Neural progenitor cell (in vitro differentiated cells): Measurements from ENCODE around the gene CADPS. TPM values are rescaled to one million over a fixed set of nuclear protein-coding genes. Genes with fewer than 3 reads are reported as not detected.

Experiments
- DNase-seq: peaks from one replicate; pipeline ENCODE4 v3.0.0-alpha.2; 2016; ENCODE audit warnings: low spot score
- H2AFZ ChIP-seq: fragments of 200-600 bp; sonication (generic); replicated peaks from 2 replicates; pipeline ENCODE4 v1.6.1; 2016; ENCODE audit warnings: antibody characterized with exemption
- H3F3A ChIP-seq: fragments of 200-600 bp; sonication (generic); 2 replicates; pipeline ENCODE4 v1.6.1; 2016; ENCODE audit warnings: antibody characterized with exemption, low read depth
- H3K27ac ChIP-seq: fragments of 200-600 bp; sonication (generic); 2 replicates; pipeline ENCODE4 v1.5.1; 2016; ENCODE audit warnings: mild to moderate bottlenecking
- H3K27me3 ChIP-seq: fragments of 200-600 bp; sonication (generic); 2 replicates; pipeline ENCODE4 v1.6.1; 2016; ENCODE audit warnings: mild to moderate bottlenecking, moderate library complexity
- H3K36me3 ChIP-seq: fragments of 200-600 bp; sonication (generic); 2 replicates; pipeline ENCODE4 v1.5.1; 2016
- H3K4me1 ChIP-seq: fragments of 200-600 bp; sonication (generic); 2 replicates; pipeline ENCODE4 v1.6.1; 2016; ENCODE audit warnings: mixed run types
- H3K4me2 ChIP-seq: fragments of 200-600 bp; sonication (generic); 2 replicates; pipeline ENCODE4 v1.6.1; 2016
- H3K4me3 ChIP-seq: fragments of 200-600 bp; sonication (generic); 2 replicates; pipeline ENCODE4 v1.5.1; 2016
- H3K79me2 ChIP-seq: fragments of 200-600 bp; sonication (generic); 2 replicates; pipeline ENCODE4 v1.6.1; 2016; ENCODE audit warnings: low read depth
- H3K9ac ChIP-seq: fragments of 200-600 bp; sonication (generic); 2 replicates; pipeline ENCODE4 v1.6.1; 2016
- H3K9me3 ChIP-seq: fragments of 200-600 bp; sonication (generic); 2 replicates; pipeline ENCODE4 v1.5.1; 2016; ENCODE audit warnings: low read depth
- H4K20me1 ChIP-seq: fragments of 200-600 bp; sonication (generic); 2 replicates; pipeline ENCODE4 v1.6.1; 2016; ENCODE audit warnings: low read depth
- H3K27ac Mint-ChIP-seq: 3 replicates; pipeline ENCODE4 v1.8.0; 2021; ENCODE audit warnings: mixed read lengths
- H3K27me3 Mint-ChIP-seq: 2 replicates; pipeline ENCODE4 v1.8.0; 2022; ENCODE audit warnings: low read depth, mild to moderate bottlenecking, inconsistent platforms, moderate library complexity, mixed read lengths; ENCODE audit not compliant: insufficient read depth
- H3K36me3 Mint-ChIP-seq: 3 replicates; pipeline ENCODE4 v1.8.0; 2021; ENCODE audit warnings: mixed read lengths
- H3K4me1 Mint-ChIP-seq: 3 replicates; pipeline ENCODE4 v1.8.0; 2021; ENCODE audit warnings: mixed read lengths
- H3K4me3 Mint-ChIP-seq: 3 replicates; pipeline ENCODE4 v1.8.0; 2021; ENCODE audit warnings: mild to moderate bottlenecking, moderate library complexity, mixed read lengths
- H3K9me3 Mint-ChIP-seq: 3 replicates; pipeline ENCODE4 v1.8.0; 2020; ENCODE audit warnings: mixed read lengths
- EZH2 ChIP-seq: fragments of 200-600 bp; sonication (generic); IDR thresholded peaks from 2 replicates; pipeline ENCODE4 v1.6.1; 2017; ENCODE audit warnings: antibody characterized with exemption, mild to moderate bottlenecking, moderate library complexity
- EZH2phosphoT487 ChIP-seq: fragments of 200-600 bp; sonication (generic); IDR thresholded peaks from 2 replicates; pipeline ENCODE4 v1.6.1; 2017; ENCODE audit warnings: antibody characterized with exemption
- total RNA-seq: library from RNA; depleted of rRNA; stranded (reverse); fragments of >200 nt; gene quantifications from 2 replicates; pipeline ENCODE4 v1.2.3, GENCODE V29; 2015; ENCODE audit warnings: low replicate concordance
- TF ChIP-seq, protein P1 (sequence below): fragments of 200-600 bp; sonication (generic); IDR thresholded peaks from 2 replicates; pipeline ENCODE4 v1.5.1; 2017; ENCODE audit warnings: antibody characterized with exemption, mild to moderate bottlenecking

The CADPS gene
- total RNA-seq, 1 donor from 2014 or later = 17.3 TPM

DNA sequence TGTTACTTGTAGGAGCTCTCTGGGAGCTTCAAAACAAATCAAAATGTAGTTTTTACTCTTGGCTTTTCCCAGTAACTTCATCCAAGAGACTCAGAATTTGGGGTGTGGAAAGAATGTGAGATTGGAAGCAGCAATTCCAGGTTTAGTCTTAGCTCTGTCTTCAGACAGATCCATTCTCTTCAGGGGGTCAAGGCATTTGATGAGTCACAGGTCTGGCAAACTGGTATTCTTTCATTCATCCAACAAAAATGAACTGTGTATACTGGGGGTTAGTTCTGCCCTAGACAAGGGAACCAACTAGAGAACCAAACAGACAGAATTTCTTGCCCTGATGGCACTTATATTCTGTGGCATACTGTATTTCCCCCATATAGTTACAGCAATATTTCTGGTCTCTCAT, 36.3 kb upstream of the CADPS start:
- no peak overlapping the region for H3K9ac ChIP-seq
- H3K36me3 ChIP-seq = no peaks in the 10 kb centered on the region
- peak overlapping the region; percentile 13 for H2AFZ ChIP-seq
- Mint-ChIP-seq H3K27me3 (peaks cover 2% of the 10 kb centered on the region), H3K36me3 (no peaks in the 10 kb centered on the region), H3K27ac (no peak overlapping the region), H3K4me1 (no peaks in the 10 kb centered on the region), H3K9me3 (no peaks in the 10 kb centered on the region), H3K4me3 (no peak overlapping the region)
- no peak overlapping the region for H3K4me3 ChIP-seq
- H3K27ac ChIP-seq = no peak overlapping the region
- H3K79me2 ChIP-seq = no peaks in the 10 kb centered on the region
- no peaks in the 10 kb centered on the region for H3K27me3 ChIP-seq
- no peaks in the 10 kb centered on the region for H3F3A ChIP-seq
- H3K4me1 ChIP-seq = no peaks in the 10 kb centered on the region
- H4K20me1 ChIP-seq = no peaks in the 10 kb centered on the region
- H3K9me3 ChIP-seq = no peaks in the 10 kb centered on the region
- TF ChIP-seq EZH2phosphoT487 (no peak), EZH2 (no peak)
- TF ChIP-seq, protein P1, sequence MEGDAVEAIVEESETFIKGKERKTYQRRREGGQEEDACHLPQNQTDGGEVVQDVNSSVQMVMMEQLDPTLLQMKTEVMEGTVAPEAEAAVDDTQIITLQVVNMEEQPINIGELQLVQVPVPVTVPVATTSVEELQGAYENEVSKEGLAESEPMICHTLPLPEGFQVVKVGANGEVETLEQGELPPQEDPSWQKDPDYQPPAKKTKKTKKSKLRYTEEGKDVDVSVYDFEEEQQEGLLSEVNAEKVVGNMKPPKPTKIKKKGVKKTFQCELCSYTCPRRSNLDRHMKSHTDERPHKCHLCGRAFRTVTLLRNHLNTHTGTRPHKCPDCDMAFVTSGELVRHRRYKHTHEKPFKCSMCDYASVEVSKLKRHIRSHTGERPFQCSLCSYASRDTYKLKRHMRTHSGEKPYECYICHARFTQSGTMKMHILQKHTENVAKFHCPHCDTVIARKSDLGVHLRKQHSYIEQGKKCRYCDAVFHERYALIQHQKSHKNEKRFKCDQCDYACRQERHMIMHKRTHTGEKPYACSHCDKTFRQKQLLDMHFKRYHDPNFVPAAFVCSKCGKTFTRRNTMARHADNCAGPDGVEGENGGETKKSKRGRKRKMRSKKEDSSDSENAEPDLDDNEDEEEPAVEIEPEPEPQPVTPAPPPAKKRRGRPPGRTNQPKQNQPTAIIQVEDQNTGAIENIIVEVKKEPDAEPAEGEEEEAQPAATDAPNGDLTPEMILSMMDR = no peak
- no peak for DNase-seq
- no peak overlapping the region for H3K4me2 ChIP-seq

DNA sequence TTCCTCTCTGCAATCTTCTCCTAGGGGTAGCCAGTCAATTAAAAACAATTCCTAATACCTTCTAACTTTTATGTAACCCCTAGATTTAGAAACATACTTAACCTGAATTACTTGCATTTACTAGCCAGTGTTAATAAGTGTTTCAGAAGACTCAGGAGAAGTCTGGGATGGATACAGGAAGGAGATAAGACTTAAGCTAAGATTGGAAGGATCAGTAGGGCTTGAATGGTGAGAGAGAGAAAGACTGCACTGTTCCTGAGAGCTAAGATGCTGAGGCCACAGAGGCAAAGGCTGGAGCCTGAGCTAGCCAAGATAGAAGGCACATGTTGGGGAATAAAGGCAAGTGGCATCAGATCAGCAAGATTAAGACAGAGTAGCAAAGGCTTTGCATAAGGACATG, 30.1 kb upstream of the CADPS start:
- Mint-ChIP-seq H3K9me3 (no peaks in the 10 kb centered on the region), H3K4me3 (no peak overlapping the region), H3K36me3 (no peaks in the 10 kb centered on the region), H3K4me1 (peaks cover 4% of the 10 kb centered on the region), H3K27ac (no peak overlapping the region), H3K27me3 (no peaks in the 10 kb centered on the region)
- Histone ChIP-seq H4K20me1 (no peaks in the 10 kb centered on the region), H3K79me2 (no peaks in the 10 kb centered on the region), H3F3A (no peaks in the 10 kb centered on the region), H3K9ac (no peak overlapping the region), H3K27ac (no peak overlapping the region), H3K4me1 (no peaks in the 10 kb centered on the region), H2AFZ (no peak overlapping the region), H3K36me3 (no peaks in the 10 kb centered on the region), H3K4me3 (no peak overlapping the region), H3K4me2 (no peak overlapping the region), H3K9me3 (no peaks in the 10 kb centered on the region), H3K27me3 (no peaks in the 10 kb centered on the region)
- TF ChIP-seq, protein P1 = no peak
- TF ChIP-seq EZH2phosphoT487 = no peak
- TF ChIP-seq EZH2 = no peak
- no peak for DNase-seq

DNA sequence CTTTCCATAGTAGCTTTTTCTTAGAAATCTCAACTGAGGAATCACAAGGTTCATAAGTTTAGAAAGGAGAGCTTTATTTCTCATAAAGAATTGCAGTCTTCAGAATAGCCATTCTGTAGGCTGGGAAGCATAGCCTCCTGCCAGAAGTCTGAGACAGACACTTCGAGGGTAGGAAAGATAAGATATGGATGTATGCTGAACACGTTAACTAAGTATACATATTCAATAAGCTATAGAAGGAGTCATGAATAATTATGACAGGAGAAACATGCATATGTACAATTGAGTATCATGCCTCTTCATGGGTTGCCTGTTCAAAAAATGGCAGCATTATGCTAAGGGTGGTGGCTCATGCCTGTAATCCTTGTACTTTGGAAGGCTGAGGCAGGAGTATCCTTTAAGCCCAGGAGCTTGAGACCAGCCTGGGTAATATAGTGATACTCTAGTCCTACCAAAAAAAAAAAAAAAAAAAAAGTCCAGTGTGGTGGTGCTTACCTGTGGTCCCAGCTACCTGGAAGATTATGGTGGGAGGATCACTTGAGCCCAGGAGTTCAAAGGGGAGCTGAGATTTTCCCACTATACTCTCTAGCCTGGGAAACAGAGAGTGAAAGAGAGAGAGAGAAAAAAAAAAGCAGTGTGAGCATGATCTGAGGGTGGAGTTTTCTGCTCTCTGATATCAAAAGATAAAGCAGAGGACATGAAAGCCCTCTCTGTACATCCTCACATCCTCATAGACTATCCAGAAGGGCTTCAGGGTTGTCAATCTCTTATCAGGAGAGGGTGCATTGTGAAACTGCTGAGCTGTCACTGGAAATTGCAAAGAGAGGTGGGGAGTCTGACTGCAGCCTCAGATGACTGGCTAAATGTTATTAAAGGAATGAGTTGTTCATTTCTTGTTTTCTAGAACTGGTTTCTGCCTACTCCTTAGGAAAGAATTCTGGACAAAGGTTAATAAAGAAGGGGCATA, 23.6 kb upstream of the CADPS start:
- no peak overlapping the region for H3K4me2 ChIP-seq
- no peaks in the 10 kb centered on the region for H3K36me3 Mint-ChIP-seq
- H3K27me3 Mint-ChIP-seq = peaks cover 2% of the 10 kb centered on the region
- H3K27ac ChIP-seq = no peak overlapping the region
- TF ChIP-seq, protein P1 = no peak
- no peak for TF ChIP-seq EZH2phosphoT487
- TF ChIP-seq EZH2 = no peak
- H3K79me2 ChIP-seq = no peaks in the 10 kb centered on the region
- no peak overlapping the region for H3K4me3 ChIP-seq
- no peak overlapping the region for H3K27ac Mint-ChIP-seq
- no peaks in the 10 kb centered on the region for H3K27me3 ChIP-seq
- H3K9ac ChIP-seq = no peak overlapping the region
- H3K9me3 Mint-ChIP-seq = no peaks in the 10 kb centered on the region
- H2AFZ ChIP-seq = no peak overlapping the region
- no peaks in the 10 kb centered on the region for H3K9me3 ChIP-seq
- no peak overlapping the region for H3K4me3 Mint-ChIP-seq
- peaks cover 4% of the 10 kb centered on the region for H3K4me1 Mint-ChIP-seq
- H3K4me1 ChIP-seq = no peaks in the 10 kb centered on the region
- no peaks in the 10 kb centered on the region for H4K20me1 ChIP-seq
- no peak for DNase-seq
- no peaks in the 10 kb centered on the region for H3F3A ChIP-seq
- no peaks in the 10 kb centered on the region for H3K36me3 ChIP-seq
